Liver (tissue), 3 donors: ENCODE results near the gene MAPK9.

Experiments used
- CTCF ChIP-seq: fragments of 150-350 bp; IDR thresholded peaks from 2 replicates; pipeline ENCODE4 v1.5.1; 2017; ENCODE audit warnings: improper control_type of control experiment, low read depth, low read length; ENCODE audit not compliant: missing input control
- GABPA ChIP-seq, 2 donors: IDR thresholded peaks in 1 of 2; conservative IDR thresholded peaks in 1 of 2; 2 replicates each; pipeline ENCODE4 v1.6.1; 2016; ENCODE audit warnings: antibody characterized with exemption in 2 of 2, mild to moderate bottlenecking in 1 of 2, moderate library complexity in 1 of 2
- HNF4A ChIP-seq, 2 donors: conservative IDR thresholded peaks; 2 replicates each; pipeline ENCODE4 v1.6.1; 2016; ENCODE audit warnings: antibody characterized with exemption in 2 of 2, mild to moderate bottlenecking in 2 of 2
- REST ChIP-seq: IDR thresholded peaks from 2 replicates; pipeline ENCODE4 v1.6.1; 2016; ENCODE audit warnings: antibody characterized with exemption, mild to moderate bottlenecking
- SP1 ChIP-seq: IDR thresholded peaks from 2 replicates; pipeline ENCODE4 v1.6.1; 2018; ENCODE audit warnings: antibody characterized with exemption, mild to moderate bottlenecking
- YY1 ChIP-seq: IDR thresholded peaks from 2 replicates; pipeline ENCODE4 v1.6.1; 2016; ENCODE audit warnings: antibody characterized with exemption, mild to moderate bottlenecking
- ZBTB33 ChIP-seq: IDR thresholded peaks from 2 replicates; pipeline ENCODE4 v1.6.1; 2016; ENCODE audit warnings: antibody characterized with exemption
- donor health status: healthy.
- donor health status: healthy.

GRCh38 chr5:180302256-180302655, 10.4 kb upstream of the MAPK9 start:
- TF ChIP-seq REST (no peak), SP1 (no peak), CTCF (no peak), YY1 (no peak), GABPA (IDR thresholded peaks at IDR 0.05 in 1 of 2, conservative IDR thresholded peaks at IDR 0.05 in 1 of 2) (no peak), HNF4A (conservative IDR thresholded peaks at IDR 0.05) (no peak), ZBTB33 (no peak)
